Measurements from ENCODE around the gene C7orf33. TPM values are rescaled to one million over a fixed set of nuclear protein-coding genes. Genes with fewer than 3 reads are reported as not detected.
A peak's percentile ranks its signal among the peaks of the same experiment; 100 is the strongest.

Gene C7orf33
- total RNA-seq, 1 experiment from 2014 or later: not detected

DNA sequence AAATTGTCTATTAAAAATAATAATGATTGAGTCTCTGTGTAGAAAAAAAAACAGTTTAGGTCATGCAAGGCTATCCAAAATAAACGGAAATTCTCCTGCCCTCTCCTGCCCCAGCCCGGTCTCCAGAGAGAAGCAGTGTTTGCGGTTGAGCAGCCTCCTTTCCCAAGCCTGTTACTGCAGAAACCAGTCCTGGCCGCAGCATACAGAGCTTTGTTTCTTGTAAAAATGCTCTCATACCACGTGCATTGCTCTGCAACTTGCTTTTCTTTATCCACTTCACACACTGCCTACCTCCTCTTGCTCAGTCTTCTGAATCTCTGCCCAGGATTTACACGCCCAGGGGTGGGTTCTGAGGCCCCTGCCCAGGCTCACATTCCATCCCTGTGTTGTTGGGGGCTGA is 73.8 kb downstream of the C7orf33 start:
- Histone ChIP-seq H3K79me1 (ENCODE audit: insufficient read depth, low read depth, low read length, poor library complexity, severe bottlenecking) (no peaks in the 10 kb centered on the region), H2BK15ac (ENCODE audit: low read depth, low read length) (no peak overlapping the region), H3K56ac (ENCODE audit: insufficient read length, low read depth, low read length) (no peak overlapping the region), H2BK20ac (ENCODE audit: low read depth, low read length, poor library complexity, severe bottlenecking) (no peak overlapping the region), H3K9ac (ENCODE audit: extremely low read depth, insufficient read length, low read length) (no peak overlapping the region), H3K79me2 (ENCODE audit: insufficient read depth, low read length) (no peaks in the 10 kb centered on the region), H2AFZ (ENCODE audit: low read length) (peak overlapping the region; percentile 45), H4K20me1 (ENCODE audit: control insufficient read depth, insufficient read depth, insufficient read length) (no peaks in the 10 kb centered on the region), H2BK5ac (ENCODE audit: insufficient read length, low read length) (no peak overlapping the region), H4K5ac (ENCODE audit: insufficient read length, low read depth, low read length) (no peak overlapping the region), H3K9me3 (ENCODE audit: control insufficient read depth, low read depth, low read length) (no peaks in the 10 kb centered on the region), H3K4me2 (ENCODE audit: insufficient read depth, insufficient read length, low read length) (no peak overlapping the region), H2BK12ac (ENCODE audit: insufficient read length, low read depth, low read length) (no peak overlapping the region), H3T11ph (ENCODE audit: low read length) (no peak overlapping the region), H3K14ac (ENCODE audit: insufficient read depth, low read length) (0 out of 2 replicates have a peak overlapping the region, but pooled peaks have one; percentile 56), H4K8ac (replicated peaks; ENCODE audit: insufficient read length, low read depth, low read length) (no peak overlapping the region), H2AK5ac (ENCODE audit: insufficient read length, low read length) (no peak overlapping the region), H3K27me3 (ENCODE audit: insufficient read depth, low read length) (no peaks in the 10 kb centered on the region), H4K91ac (ENCODE audit: insufficient read length, low read depth, low read length) (no peak overlapping the region), H2BK120ac (ENCODE audit: low read depth, low read length, poor library complexity, severe bottlenecking) (no peak overlapping the region), H3K4me1 (ENCODE audit: insufficient read depth, low read length) (no peaks in the 10 kb centered on the region), H3K18ac (ENCODE audit: insufficient read length, low read depth, low read length) (no peak overlapping the region), H3K27ac (ENCODE audit: insufficient read length, low read depth, low read length) (no peak overlapping the region), H3K23me2 (ENCODE audit: insufficient read length, low read depth, low read length, poor library complexity, severe bottlenecking) (no peaks in the 10 kb centered on the region), H3K23ac (ENCODE audit: insufficient read length, low read depth, low read length) (no peak overlapping the region), H3K4ac (ENCODE audit: low read depth, low read length) (no peak overlapping the region)
- Mint-ChIP-seq H3K27ac (no peak overlapping the region), H3K36me3 (ENCODE audit: insufficient read depth in 1 of 3, low read depth in 3 of 3) (no peaks in the 10 kb centered on the region), H3K4me3 (no peak overlapping the region), H3K9me3 (no peaks in the 10 kb centered on the region), H3K4me1 (peaks cover 0 to 2% of the 10 kb centered on the region in 2 experiments; a peak in 1 of 4 replicates), H3K27me3 (ENCODE audit: low read depth) (no peaks in the 10 kb centered on the region)
- no peak for DNase-seq
- no CpG with 5 or more reads among the region's 6 CpGs for WGBS (ENCODE audit: extremely low coverage, insufficient read length, low lambda C conversion rate)
- TF ChIP-seq, protein P1, sequence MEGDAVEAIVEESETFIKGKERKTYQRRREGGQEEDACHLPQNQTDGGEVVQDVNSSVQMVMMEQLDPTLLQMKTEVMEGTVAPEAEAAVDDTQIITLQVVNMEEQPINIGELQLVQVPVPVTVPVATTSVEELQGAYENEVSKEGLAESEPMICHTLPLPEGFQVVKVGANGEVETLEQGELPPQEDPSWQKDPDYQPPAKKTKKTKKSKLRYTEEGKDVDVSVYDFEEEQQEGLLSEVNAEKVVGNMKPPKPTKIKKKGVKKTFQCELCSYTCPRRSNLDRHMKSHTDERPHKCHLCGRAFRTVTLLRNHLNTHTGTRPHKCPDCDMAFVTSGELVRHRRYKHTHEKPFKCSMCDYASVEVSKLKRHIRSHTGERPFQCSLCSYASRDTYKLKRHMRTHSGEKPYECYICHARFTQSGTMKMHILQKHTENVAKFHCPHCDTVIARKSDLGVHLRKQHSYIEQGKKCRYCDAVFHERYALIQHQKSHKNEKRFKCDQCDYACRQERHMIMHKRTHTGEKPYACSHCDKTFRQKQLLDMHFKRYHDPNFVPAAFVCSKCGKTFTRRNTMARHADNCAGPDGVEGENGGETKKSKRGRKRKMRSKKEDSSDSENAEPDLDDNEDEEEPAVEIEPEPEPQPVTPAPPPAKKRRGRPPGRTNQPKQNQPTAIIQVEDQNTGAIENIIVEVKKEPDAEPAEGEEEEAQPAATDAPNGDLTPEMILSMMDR (conservative IDR thresholded peaks at IDR 0.05): no peak

All from H9 (cell line).